Neuronal stem cell (in vitro differentiated cells): ENCODE measurements around the gene SLC51B.

Experiments used
- DNase-seq: peaks from one replicate; pipeline ENCODE4 v3.0.0-alpha.2; 2013; ENCODE audit warnings: low spot score
- H2AFZ ChIP-seq: one replicate; pipeline ENCODE4 v1.6.1; 2013; ENCODE audit warnings: mild to moderate bottlenecking, low read length, inconsistent platforms
- H2AK5ac ChIP-seq: 2 replicates; pipeline ENCODE4 v1.6.1; 2013; ENCODE audit warnings: low read depth, mild to moderate bottlenecking, inconsistent platforms, low read length, moderate library complexity, mixed read lengths
- H2BK120ac ChIP-seq: 2 replicates; pipeline ENCODE4 v1.6.1; 2013; ENCODE audit warnings: low read depth, mild to moderate bottlenecking, inconsistent platforms, low read length, moderate library complexity, mixed read lengths
- H2BK12ac ChIP-seq: one replicate; pipeline ENCODE4 v1.6.1; 2013; ENCODE audit warnings: low read length, inconsistent platforms
- H2BK15ac ChIP-seq: 2 replicates; pipeline ENCODE4 v1.6.1; 2013; ENCODE audit warnings: mild to moderate bottlenecking, low read length, inconsistent platforms, mixed read lengths
- H2BK5ac ChIP-seq: one replicate; pipeline ENCODE4 v1.6.1; 2013; ENCODE audit warnings: inconsistent platforms, mild to moderate bottlenecking, low read length, moderate library complexity
- H3K14ac ChIP-seq: one replicate; pipeline ENCODE4 v1.6.1; 2013; ENCODE audit warnings: low read length, inconsistent platforms
- H3K18ac ChIP-seq: 2 replicates; pipeline ENCODE4 v1.6.1; 2013; ENCODE audit warnings: low read length, inconsistent platforms
- H3K23ac ChIP-seq: 2 replicates; pipeline ENCODE4 v1.6.1; 2013; ENCODE audit warnings: low read depth, mild to moderate bottlenecking, mixed read lengths, low read length, inconsistent platforms; ENCODE audit not compliant: poor library complexity
- H3K27ac ChIP-seq: replicated peaks from 3 replicates; pipeline ENCODE4 v1.5.1; 2013; ENCODE audit warnings: low read length, inconsistent platforms
- H3K27me3 ChIP-seq, 3 experiments: 2 replicates each; pipeline ENCODE4 v1.6.1; 2013; ENCODE audit warnings: low read length in 3 of 3, mild to moderate bottlenecking in 2 of 3, inconsistent platforms in 1 of 3, low read depth in 1 of 3, mixed read lengths in 1 of 3, moderate library complexity in 1 of 3; ENCODE audit not compliant: control insufficient read depth in 3 of 3, insufficient read depth in 3 of 3
- H3K36me3 ChIP-seq, 2 donors: replicated peaks in 1 of 2; 2 replicates each; pipeline ENCODE4 v1.6.1; 2013; ENCODE audit warnings: low read length in 2 of 2; ENCODE audit not compliant: control insufficient read depth in 2 of 2, insufficient read depth in 2 of 2
- H3K4ac ChIP-seq: 2 replicates; pipeline ENCODE4 v1.6.1; 2013; ENCODE audit warnings: inconsistent platforms, mild to moderate bottlenecking, low read length, moderate library complexity
- H3K4me1 ChIP-seq, 2 donors: 1 replicate in 1 of 2; 2 replicates in 1 of 2; pipeline ENCODE4 v1.6.1; 2013; ENCODE audit warnings: low read length in 2 of 2, low read depth in 1 of 2; ENCODE audit not compliant: control insufficient read depth in 2 of 2, insufficient read depth in 1 of 2
- H3K4me2 ChIP-seq: one replicate; pipeline ENCODE4 v1.6.1; 2013; ENCODE audit warnings: mild to moderate bottlenecking, low read length, inconsistent platforms; ENCODE audit not compliant: insufficient read depth, poor library complexity, severe bottlenecking
- H3K4me3 ChIP-seq, 2 donors: 2 replicates each; pipeline ENCODE4 v1.5.1; 2013; ENCODE audit warnings: low read length in 2 of 2, mild to moderate bottlenecking in 2 of 2, inconsistent platforms in 1 of 2, moderate library complexity in 1 of 2
- H3K79me1 ChIP-seq: one replicate; pipeline ENCODE4 v1.6.1; 2013; ENCODE audit warnings: low read depth, mild to moderate bottlenecking, inconsistent platforms, low read length, moderate library complexity
- H3K9ac ChIP-seq: one replicate; pipeline ENCODE4 v1.6.1; 2013; ENCODE audit warnings: mild to moderate bottlenecking, low read depth, low read length, inconsistent platforms; ENCODE audit not compliant: poor library complexity
- H3K9me3 ChIP-seq, 2 donors: replicated peaks in 1 of 2; 2 replicates each; pipeline versions ENCODE3 to v1.6.1; 2013; ENCODE audit warnings: low read length in 2 of 2, mild to moderate bottlenecking in 2 of 2, inconsistent platforms in 1 of 2, low read depth in 1 of 2, mixed read lengths in 1 of 2, moderate library complexity in 1 of 2; ENCODE audit not compliant: control insufficient read depth in 2 of 2, insufficient read depth in 1 of 2
- H4K8ac ChIP-seq: one replicate; pipeline ENCODE4 v1.6.1; 2013; ENCODE audit warnings: low read depth, mild to moderate bottlenecking, inconsistent platforms, low read length, moderate library complexity
- H4K91ac ChIP-seq: one replicate; pipeline ENCODE4 v1.6.1; 2013; ENCODE audit warnings: low read length, low read depth, mild to moderate bottlenecking, inconsistent platforms; ENCODE audit not compliant: poor library complexity
- WGBS, 2 donors: extraction: QIAGEN DNeasy Blood & Tissue Kit; methylation state at CpG; one replicate each; pipeline ENCODE4 v1.1.7; 2013; ENCODE audit warnings: missing lambda C conversion rate in 2 of 2, mixed read lengths in 1 of 2; ENCODE audit not compliant: insufficient read length in 2 of 2, insufficient replicate concordance in 1 of 2; ENCODE audit errors: extremely low coverage in 2 of 2; 5-methylcytosine and 5-hydroxymethylcytosine counted together

SLC51B gene

DNA sequence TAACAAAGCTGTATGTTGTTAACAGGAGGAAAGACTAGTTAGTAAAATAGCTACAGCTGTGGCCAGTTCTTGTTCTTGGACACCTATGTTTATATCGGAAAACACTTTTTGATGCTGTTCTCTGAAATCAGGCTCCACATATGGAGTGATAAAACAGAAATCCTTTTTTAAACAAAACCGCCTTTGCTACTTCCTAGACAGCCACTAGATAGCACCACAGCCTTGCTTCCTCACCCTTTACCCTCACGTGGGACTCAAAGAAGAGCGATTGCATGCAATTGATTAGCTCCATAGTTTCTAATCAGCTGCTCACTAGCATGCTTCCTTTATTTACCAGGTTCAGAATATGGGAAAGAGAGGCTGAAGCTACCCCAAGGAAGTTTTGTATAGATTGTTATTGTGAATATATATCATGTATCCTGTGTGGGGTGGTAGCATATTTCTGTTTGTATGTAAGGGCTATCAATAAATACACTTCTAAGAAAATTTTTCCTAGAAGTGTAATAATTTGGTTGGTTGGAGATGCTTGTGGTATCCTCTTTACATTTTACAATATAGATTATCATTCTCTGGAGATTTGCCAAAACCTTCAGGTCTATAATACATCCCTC is 11.4 kb upstream of the SLC51B start:
- H3K4me2 ChIP-seq: no peak overlapping the region
- H3K4me1 ChIP-seq: peaks cover 0 to 8% of the 10 kb centered on the region in 2 donors
- no peak overlapping the region for H3K9ac ChIP-seq
- H3K36me3 ChIP-seq: no peaks in the 10 kb centered on the region
- no peak overlapping the region for H2BK120ac ChIP-seq
- no peak overlapping the region for H4K91ac ChIP-seq
- no peak overlapping the region for H3K18ac ChIP-seq
- no peak overlapping the region for H3K27ac ChIP-seq
- H3K23ac ChIP-seq: no peak overlapping the region
- H2BK12ac ChIP-seq: no peak overlapping the region
- no peaks in the 10 kb centered on the region for H3K9me3 ChIP-seq
- WGBS, 2 donors: no CpG with 5 or more reads among the region's 4 CpGs
- peaks cover 4% of the 10 kb centered on the region for H3K79me1 ChIP-seq
- peaks cover 0 to 3% (median 3%) of the 10 kb centered on the region in 3 experiments for H3K27me3 ChIP-seq
- no peak overlapping the region for H4K8ac ChIP-seq
- peak overlapping the region; percentile 72 for H2AFZ ChIP-seq
- no peak overlapping the region for H3K14ac ChIP-seq
- no peak overlapping the region for H3K4ac ChIP-seq
- no peak overlapping the region for H2BK15ac ChIP-seq
- no peak for DNase-seq
- H2AK5ac ChIP-seq: no peak overlapping the region
- H3K4me3 ChIP-seq: no peak overlapping the region
- H2BK5ac ChIP-seq: no peak overlapping the region

DNA sequence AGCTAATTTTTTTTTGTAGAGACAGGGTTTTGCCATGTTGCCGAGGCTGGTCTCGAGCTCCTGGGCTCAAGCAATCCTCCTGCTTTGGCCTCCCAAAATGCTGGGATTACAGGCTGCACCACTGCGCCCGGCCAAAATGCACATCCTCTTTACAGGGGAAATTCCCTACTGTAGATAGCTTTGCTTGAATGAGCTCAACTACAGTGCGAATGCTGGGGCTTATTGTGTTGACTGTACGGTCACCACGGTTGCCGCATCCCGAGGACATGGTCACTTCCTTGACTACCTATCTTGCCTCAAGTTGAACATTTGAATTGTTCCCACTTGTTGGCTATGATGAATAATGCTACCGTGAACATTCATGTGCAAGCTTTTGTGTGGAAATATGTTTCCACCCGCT is 10.5 kb upstream of the SLC51B start:
- Histone ChIP-seq H3K9ac (no peak overlapping the region), H2AFZ (no peak overlapping the region), H3K4ac (no peak overlapping the region), H3K36me3 (no peaks in the 10 kb centered on the region), H3K27me3 (peaks cover 0 to 3% (median 3%) of the 10 kb centered on the region in 3 experiments), H3K18ac (no peak overlapping the region), H2BK120ac (no peak overlapping the region), H3K4me2 (no peak overlapping the region), H3K4me1 (peaks cover 0 to 11% of the 10 kb centered on the region in 2 donors), H3K9me3 (no peaks in the 10 kb centered on the region), H3K27ac (no peak overlapping the region), H4K8ac (no peak overlapping the region), H4K91ac (no peak overlapping the region), H2BK12ac (no peak overlapping the region), H2BK5ac (no peak overlapping the region), H3K4me3 (no peak overlapping the region), H2AK5ac (peak overlapping the region; percentile 61), H3K23ac (no peak overlapping the region), H3K79me1 (no peaks in the 10 kb centered on the region), H3K14ac (no peak overlapping the region), H2BK15ac (no peak overlapping the region)
- no CpG with 5 or more reads among the region's 11 CpGs for WGBS, 2 donors
- no peak for DNase-seq

DNA sequence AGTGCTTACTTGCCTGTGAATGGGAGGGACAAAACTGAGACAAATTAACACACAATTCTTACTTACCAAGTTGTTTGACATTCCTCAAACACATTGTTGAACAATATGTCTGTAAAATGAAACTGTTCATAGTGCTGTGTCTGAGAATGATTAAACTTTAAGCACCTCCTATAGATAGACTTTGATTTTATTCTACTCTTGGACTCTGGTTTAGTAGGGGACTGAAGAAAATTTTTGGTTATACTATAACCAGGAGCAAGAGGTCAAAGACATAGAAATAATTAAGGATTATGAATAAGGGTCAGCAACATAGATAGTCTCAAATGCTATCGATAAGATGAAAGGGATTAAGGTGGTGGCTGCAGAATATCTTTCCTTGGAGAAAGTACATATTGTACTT is 7.9 kb upstream of the SLC51B start:
- WGBS, 2 donors: no CpG with 5 or more reads among the region's 1 CpG

DNA sequence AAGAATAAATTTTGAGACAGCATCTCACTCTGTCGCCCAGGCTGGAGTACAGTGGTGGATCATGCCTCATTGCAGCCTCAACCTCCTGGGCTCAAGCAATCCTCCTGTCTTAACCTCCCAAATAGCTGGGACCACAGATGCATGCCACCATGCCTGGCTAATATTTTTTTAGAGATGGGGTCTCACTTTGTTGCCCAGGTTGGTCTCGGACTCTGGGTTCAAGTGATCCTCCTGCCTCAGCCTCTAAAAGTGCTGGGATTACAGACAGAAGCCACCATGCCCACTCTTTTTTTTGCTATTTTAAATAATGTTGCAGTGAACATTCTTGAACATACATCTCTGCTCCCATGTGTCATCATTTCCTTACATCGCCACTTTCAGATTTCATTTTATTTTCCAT is 6.8 kb upstream of the SLC51B start:
- no CpG with 5 or more reads among the region's 3 CpGs for WGBS, 2 donors
- H3K36me3 ChIP-seq: no peaks in the 10 kb centered on the region
- no peak overlapping the region for H2AK5ac ChIP-seq
- no peak overlapping the region for H2AFZ ChIP-seq
- peaks cover 0 to 4% of the 10 kb centered on the region in 2 donors for H3K4me1 ChIP-seq
- no peak overlapping the region for H4K91ac ChIP-seq
- no peak overlapping the region for H3K4me3 ChIP-seq
- H3K4ac ChIP-seq: no peak overlapping the region
- H2BK12ac ChIP-seq: no peak overlapping the region
- no peak overlapping the region for H2BK5ac ChIP-seq
- no peak overlapping the region for H3K9ac ChIP-seq
- H3K4me2 ChIP-seq: no peak overlapping the region
- H2BK15ac ChIP-seq: no peak overlapping the region
- DNase-seq: no peak
- no peak overlapping the region for H3K23ac ChIP-seq
- no peaks in the 10 kb centered on the region for H3K9me3 ChIP-seq
- H3K18ac ChIP-seq: no peak overlapping the region
- H3K79me1 ChIP-seq: no peaks in the 10 kb centered on the region
- H4K8ac ChIP-seq: no peak overlapping the region
- no peak overlapping the region for H2BK120ac ChIP-seq
- no peak overlapping the region for H3K27ac ChIP-seq
- no peak overlapping the region for H3K14ac ChIP-seq
- H3K27me3 ChIP-seq: peaks cover 0 to 15% (median 3%) of the 10 kb centered on the region in 3 experiments

More for the DNA sequence above, 7.9 kb upstream of the SLC51B start:
- Histone ChIP-seq H3K36me3 (no peaks in the 10 kb centered on the region), H3K23ac (no peak overlapping the region), H3K4me2 (no peak overlapping the region), H3K9ac (no peak overlapping the region), H2AFZ (no peak overlapping the region), H3K14ac (no peak overlapping the region), H2BK5ac (no peak overlapping the region), H3K27ac (no peak overlapping the region), H3K18ac (no peak overlapping the region), H3K9me3 (no peaks in the 10 kb centered on the region), H2AK5ac (no peak overlapping the region), H3K27me3 (peaks cover 0 to 4% (median 3%) of the 10 kb centered on the region in 3 experiments), H3K4me3 (no peak overlapping the region), H3K4me1 (peaks cover 0 to 11% of the 10 kb centered on the region in 2 donors), H2BK15ac (no peak overlapping the region), H2BK120ac (no peak overlapping the region), H2BK12ac (no peak overlapping the region), H3K4ac (no peak overlapping the region), H4K8ac (no peak overlapping the region), H3K79me1 (no peaks in the 10 kb centered on the region), H4K91ac (no peak overlapping the region)
- no peak for DNase-seq
